Islet of Langerhans (tissue), 1 donor: Measurements from ENCODE around the gene MYRIP.
"Not testable (repeated sequence)": the region's sequence is repeated elsewhere in the genome, so short reads cannot be mapped to it uniquely, and the experiment has no call there.

Experiments used
- FAIRE-seq: peaks from one replicate; lab custom pipeline; 2011; peaks lifted over from hg19 to GRCh38; lab: Jason Lieb, UNC

MYRIP gene

DNA sequence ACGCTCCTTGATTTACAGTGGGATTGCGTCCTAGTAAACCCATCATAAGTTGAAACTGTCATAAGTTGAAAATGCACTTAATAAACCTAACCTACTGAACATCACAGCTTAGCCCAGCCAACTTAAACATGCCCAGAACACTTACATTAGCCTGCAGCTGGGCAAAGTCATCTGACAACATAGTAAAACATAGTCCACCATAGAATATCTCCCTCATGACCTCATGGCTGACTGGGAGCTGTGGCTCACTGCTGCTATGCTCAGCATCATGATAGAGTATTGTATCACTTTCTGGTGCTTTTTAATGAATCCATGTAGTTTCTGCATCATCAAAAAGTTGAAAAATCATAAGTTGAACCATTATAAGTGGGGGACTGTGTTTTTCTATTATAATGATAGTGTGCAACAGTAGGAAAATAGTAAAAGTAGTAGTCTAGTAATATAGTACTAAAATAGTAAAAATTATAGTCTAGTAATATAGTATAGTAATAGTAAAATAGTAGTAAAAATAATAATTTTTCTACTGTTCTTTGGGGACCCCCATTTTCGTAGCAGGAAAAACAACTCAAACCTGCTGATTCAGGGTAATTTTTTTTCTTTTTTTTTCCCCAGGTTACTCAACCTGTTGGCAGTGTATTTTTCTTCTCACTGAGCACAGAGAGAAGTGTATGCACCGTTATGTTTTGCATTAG lies 233.5 kb downstream of the MYRIP start:
- FAIRE-seq = no peak

DNA sequence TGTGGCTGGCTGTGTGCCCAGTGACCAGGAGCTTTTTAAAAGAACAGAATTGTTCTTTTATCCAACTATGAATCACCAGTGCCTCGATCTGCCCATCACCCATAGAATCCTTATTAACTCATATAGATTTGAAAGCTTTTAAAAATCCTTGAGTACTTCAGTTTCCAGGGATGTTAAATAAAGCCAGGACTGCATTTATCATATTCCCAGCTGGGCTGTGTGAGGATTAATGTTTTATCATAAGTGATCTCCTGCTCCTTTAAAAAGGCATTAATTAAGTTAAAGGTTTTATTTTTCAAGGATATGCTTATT lies 234.0 kb downstream of the MYRIP start:
- FAIRE-seq = no peak

DNA sequence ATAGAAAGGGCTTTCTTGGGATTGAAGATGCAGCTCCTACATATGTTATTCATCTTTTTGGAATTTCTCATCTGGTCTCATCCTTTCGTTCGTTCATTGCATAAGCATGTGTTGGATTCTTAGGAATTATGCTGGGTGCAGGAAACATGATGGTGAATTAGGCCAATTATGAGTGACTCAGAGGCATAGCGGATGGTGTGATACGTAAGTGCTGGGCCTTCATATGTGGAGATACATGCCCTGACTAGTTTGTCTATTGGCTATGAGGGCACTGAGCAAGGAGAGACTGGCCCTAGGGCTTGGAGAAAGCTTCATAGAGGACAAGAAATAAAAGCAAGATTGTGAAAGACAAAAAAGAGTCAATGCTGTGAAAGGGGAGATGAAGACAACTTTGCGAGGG lies 235.1 kb downstream of the MYRIP start:
- FAIRE-seq = no peak

DNA sequence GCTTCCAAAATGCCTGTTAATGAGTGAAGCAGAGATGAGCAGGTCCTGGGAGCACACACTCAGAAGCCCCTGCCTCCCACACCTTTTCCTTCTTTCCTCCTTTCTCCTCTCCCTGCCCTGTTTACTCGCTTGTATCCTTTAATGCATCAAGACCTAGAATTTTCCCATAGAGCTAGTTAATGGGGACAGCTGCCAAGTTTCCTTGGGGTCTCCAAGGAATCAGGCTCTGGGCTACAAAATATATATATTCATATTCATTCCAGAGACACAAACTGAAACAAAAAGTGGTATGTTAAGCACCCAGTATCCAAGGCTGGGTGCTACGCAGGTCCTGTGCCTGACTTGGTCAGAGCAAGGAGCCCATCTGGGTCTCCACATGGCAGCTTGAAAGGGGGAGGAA lies 235.6 kb downstream of the MYRIP start:
- FAIRE-seq = no peak

DNA sequence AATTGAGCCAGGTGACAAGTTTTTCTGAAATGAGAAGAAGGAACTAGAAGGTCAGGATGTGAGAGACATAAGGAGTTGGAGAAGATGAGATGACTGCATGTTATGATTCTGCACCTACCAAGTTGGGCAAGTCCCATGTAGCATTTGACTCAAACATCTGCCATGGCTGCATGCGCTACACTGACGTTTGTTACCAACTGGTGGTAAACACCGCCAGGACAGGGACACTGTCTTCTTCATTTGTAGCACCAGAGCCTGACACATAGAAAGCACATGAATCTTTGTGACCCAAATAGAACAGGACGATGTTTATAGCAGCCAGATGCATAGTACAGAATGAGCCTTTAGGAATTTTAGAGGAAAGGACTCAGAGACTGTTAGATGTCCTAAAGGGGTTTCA lies 236.7 kb downstream of the MYRIP start:
- FAIRE-seq = no peak

DNA sequence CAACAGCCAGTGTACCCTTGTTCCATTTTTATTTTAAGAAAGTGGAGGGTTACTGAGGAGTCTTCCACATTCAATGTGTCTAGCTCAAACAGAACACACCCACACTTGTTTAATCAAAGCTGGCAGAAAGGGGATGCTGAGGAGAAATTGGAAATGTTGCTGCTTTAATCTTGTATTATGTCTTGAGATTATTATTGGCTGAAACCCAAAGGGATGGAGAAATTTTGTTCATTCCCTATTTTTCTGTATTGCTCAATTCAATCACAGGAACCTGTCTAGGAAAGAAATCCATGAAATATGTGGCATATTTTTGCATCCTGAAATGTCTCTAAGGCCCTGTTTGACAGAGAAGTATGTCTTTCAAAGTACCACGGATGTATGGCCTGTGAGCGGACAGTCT lies 238.0 kb downstream of the MYRIP start:
- no peak for FAIRE-seq

DNA sequence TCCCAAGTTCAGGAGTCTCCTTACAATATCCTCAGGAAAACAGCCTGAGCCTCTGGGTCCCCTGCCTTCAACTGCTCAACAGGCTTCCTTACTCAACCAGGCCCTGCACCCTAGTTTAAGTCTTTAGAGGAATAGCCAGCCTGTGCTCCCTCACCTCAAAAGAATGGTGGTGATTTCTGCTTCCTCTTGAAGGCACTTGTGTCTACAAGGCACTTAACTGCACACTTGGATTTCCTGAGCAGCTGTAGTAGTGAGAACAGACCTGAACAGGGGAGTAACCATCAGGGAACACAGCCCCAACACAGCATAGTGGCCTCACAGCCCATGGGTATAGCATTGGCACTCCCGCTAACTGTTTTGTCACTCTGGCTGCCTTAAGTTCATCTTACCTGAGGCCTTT lies 244.3 kb downstream of the MYRIP start:
- no peak for FAIRE-seq

DNA sequence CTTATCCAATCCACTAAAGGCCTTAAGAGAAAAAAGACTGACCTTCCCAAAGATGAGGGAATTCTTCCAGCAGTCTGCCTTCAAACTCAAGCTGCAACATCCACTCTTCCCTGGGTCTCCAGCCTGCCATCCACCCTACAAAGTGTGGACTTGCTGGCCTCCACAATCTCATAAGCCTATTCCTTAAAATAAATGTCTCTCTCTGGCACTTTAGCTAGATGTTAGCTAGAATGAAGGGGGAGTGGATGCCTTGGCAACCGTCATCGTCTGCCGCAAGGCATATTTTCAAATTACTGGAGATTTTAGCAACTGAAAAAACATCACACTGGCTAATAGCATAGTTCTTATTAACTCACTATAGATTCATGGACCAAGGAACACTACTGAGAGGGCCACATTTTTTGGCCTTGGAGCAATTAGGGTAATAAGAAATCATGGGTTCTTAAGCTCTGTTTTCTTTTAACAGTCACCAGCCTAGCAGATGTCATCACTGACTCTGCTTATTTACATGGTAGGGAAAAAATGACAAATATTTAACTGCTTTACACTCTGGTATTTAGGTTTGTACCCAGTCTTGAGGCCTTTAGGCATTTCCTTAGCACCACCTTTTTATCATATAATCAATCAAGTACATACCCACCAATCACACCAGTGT lies 245.3 kb downstream of the MYRIP start:
- no peak for FAIRE-seq

DNA sequence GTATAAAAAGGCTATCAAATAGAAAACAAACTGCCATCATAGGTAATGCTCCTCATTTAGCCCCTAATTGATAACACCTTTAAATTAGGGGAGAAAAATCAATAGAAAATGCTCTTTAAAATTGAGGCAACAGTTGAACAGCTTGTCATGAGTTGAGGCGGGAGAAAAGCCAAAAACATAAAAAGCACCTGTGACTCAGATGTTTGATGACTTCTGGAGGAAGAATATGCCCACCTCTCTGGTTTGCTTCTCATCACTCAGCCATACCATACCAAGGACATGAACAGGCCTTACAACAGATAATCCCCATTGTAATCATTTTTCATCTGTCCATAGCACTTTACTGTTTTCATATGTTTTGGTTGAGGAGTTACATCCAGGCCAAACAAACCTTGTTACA lies 246.0 kb downstream of the MYRIP start:
- FAIRE-seq = no peak

DNA sequence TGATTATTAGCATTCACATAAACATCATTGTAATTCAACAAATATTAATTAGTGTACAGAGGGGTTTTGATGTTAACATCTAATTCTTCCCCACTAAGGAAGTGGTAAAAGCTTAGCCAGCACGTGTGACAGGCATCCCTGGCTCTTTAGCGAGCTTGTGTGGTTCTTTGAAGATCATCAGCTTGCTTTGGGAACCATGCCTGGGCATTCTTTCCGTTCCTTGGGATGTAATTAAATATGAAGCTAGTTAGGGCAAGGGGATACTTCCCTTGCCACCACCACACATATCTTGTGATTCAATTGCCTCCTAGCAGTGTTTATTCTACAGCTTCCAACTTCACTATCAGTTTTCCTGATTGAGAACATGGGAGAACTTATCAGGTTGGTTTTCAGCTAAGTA lies 246.5 kb downstream of the MYRIP start:
- no peak for FAIRE-seq

DNA sequence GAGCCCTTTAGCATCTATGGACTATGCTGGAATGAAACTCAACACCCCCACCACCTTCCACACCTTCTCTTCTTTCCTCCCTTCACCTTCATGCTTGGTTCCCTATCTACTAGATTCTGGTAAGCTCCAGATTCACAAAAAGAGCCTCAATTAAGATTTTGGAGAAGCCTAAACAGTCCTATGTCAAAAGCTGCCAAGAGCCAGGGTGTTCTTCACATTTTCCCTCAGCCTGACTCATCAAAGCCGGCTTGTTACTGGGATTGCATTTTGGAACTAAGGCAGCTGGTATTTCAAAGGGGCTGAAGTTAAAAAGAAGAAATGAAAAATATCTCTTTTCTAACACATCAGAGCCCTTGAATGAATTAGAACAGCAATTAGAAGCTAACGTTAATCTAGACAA lies 247.7 kb downstream of the MYRIP start:
- FAIRE-seq = no peak

DNA sequence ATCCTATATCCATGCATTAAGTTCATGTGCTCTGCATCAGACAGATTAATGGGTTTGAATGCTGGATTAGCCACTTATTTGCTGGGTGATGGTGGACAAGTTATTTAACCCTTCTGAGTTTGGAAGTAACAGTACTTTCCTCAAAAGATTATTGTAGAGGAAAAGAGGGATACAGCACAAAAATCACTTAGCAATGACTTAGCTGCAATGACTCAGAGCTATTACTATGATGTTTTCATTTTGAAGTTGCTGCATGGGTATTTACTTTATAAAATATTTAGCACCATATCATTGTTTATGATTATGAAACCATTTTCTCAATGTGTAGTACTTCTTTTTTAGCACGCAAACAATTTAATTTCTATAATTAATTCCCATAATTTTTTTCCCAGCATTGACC lies 248.4 kb downstream of the MYRIP start:
- no peak for FAIRE-seq

DNA sequence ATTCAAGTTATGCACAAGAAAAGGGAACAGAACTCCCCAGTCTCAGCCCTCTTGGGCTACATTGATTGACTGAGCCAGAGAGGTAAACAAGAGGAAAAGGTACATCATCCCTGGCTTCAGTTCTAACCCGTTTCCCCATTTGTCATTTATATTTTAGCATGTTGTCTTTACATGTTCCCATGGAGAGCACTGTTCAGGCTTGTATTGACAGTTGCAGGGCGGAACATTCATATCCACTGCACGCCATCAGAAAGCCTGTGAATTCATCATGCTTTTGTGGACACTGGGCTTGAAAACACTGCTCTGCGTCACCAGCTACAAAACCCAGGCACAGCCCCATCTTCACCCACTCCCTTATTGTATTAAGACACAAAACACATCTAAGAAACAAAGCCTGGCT lies 259.2 kb downstream of the MYRIP start:
- no peak for FAIRE-seq

DNA sequence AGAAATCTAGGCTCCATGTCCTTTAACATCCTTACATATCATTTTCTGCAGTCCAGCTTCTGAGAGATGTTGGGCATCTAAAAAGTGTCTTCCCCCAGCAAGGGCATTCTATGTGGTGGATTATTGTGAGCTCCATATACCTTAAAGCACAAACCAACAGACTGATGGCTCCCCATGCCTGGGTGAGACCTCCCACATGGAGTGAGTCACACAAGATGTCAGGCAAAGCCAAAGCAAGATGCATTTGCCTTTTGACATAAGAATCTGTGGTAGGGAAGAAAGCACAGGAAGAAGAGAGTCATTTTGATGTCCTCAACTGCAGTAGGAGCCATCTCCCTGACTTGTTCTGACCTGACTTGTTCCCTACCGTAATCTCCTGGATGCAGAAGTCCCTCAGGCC lies 261.4 kb downstream of the MYRIP start:
- no peak for FAIRE-seq

DNA sequence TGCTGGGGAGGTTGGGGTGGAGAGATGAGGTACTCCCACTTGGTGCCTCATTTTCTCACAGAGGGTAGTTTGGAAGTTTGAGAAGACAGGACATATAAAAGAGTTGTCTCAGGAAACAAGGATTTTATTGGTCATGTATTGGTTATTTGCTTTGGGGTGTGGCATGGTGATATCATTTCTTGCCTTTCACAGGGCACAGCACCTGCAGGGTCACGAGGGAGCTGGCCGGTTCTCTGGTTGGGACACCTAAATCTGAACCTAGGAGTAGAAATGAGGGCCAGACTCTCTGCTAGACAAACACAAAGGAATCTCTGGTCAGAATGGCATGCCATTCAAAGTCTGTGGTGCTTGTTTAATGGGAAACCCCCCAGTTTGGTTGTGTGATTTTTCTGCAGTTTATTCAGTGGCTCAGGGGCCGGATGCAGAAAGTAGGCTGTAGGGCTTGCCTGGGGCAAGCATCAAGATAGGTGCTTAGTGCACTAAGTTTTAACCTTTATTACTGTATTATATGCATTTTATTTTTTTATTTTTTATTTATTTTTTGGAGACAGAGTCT lies 262.4 kb downstream of the MYRIP start:
- FAIRE-seq = no peak

DNA sequence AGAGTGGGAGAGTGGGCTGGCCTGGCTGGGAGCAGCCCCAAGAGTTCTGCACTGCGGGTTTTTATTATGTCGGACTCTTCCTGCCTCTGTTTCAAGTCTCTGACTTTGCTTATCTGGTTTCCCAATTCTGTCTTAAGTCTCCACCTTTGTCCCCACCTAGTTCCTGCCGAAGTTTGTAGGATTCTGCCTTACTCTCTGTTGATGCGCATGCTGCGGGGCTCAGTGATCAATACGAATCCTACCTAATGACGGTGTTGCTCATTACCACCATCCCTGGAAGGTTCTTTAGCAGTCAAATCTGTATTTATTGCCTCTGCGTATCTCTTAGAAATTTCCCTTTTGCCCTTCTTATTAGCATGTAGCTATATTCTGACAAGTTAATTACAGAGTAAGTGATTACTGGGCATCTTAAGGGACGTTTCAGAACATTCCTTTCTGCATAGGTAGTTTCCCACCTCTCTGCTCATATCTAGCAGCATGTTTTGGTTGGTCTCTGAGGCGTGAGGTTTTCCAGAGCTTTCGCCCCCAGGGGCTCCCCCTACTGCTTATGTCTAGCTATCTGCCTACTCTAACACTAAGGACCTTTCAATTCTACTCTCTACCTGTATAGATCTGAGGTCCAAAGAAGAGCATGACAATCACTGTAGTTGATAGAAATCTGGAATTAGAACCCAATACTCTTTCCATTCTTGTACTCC lies 264.1 kb downstream of the MYRIP start:
- FAIRE-seq = no peak

DNA sequence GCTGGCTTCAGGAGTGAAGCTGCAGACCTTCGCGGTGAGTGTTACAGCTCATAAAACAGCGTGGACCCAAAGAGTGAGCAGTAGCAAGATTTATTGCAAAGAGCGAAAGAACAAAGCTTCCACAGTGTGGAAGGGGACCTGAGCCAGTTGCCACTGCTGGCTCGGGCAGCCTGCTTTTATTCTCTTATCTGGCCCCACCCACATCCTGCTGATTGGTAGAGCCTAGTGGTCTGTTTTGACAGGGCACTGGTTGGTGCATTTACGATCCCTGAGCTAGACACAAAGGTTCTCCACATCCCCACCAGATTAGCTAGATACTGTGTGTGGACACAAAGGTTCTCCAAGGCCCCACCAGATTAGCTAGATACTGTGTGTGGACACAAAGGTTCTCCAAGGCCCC lies 267.7 kb downstream of the MYRIP start:
- not testable (repeated sequence) for FAIRE-seq

DNA sequence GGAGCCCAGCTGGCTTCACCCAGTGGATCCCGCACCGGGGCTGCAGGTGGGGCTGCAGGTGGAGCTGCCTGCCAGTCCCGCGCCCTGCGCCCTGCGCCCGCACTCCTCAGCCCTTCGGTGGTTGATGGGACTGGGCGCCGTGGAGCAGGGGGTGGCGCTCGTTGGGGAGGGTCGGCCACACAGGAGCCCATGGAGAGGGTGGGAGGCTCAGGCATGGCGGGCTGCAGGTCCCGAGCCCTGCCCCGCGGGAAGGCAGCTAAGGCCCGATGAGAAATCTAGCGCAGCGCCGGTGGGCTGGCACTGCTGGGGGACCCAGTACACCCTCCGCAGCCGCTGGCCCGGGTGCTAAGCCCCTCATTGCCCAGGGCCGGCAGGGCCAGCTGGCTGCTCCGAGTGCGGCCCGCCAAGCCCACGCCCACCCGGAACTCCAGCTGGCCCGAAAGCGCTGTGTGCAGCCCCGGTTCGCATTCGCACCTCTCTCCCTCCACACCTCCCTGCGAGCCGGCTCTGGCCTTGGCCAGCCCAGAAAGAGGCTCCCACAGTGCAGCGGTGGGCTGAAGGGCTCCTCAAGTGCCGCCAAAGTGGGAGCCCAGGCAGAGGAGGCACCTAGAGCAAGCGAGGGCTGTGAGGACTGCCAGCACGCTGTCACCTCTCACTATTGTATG lies 268.6 kb downstream of the MYRIP start:
- not testable (repeated sequence) for FAIRE-seq

DNA sequence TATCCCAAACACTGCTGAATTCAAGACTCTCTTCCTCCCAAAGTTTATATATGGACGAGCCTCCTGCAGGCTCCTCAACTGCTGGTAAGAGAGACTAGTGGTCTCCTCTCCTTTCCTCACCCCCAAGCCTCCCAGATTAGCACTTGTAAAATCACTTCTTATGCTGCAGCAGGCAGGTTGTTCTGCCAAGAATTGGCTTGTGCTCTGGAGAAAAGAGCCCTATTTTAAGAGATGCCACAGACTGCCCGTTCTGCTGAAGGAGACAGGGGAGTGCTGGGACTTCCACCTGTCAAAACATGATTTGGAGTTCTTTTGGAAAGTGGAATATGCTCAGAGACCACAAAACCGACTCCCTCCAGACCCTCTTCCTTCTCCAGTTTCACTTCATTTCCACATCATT lies 269.2 kb downstream of the MYRIP start:
- no peak for FAIRE-seq

DNA sequence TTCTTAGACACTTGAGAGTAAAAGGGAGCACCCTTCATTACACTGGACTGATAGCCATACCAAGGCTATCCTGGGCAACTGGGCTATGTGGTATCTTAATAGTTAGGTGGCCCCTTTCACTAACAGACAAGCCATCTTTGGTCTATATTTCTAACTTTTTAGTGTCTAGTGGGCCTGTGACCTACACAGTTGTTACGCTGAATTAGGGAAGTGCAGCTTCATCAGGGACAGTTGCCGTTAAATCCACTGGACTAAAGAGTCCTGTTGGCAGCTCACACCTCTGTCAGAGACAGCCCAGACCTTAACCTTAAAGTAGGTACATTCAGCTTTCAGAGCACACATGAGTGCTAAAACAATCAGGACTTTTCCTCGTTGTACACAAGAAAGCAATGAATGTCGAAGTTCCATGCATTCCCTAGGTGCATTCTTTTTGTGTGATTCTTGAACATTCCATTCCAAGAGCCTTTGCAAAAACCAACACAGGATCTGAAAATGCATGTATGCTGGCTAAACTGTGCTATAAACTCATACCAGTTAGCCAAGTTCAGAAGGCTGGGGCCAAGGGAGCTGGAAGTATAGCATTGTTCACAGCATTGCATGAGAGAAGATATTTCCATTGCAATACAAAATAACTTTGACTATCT lies 269.9 kb downstream of the MYRIP start:
- no peak for FAIRE-seq

DNA sequence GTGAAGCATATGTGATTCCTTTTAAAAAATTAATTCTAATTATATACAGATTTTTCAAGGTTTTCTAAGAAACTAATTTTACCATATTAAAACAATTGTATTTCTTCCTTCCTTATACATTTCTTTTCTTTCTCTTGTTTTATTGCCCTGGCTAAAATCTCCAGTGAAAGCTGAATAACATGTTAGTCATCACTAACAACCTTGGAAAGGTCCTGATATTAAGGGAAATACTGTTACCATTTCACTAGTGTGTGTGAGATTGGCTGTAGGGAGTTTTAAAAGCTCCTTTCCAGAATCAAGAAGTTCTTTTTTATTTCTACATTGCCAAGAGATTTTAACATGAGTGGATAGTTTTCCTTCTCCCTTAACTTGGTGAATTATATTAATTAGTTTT lies 270.4 kb downstream of the MYRIP start:
- no peak for FAIRE-seq

DNA sequence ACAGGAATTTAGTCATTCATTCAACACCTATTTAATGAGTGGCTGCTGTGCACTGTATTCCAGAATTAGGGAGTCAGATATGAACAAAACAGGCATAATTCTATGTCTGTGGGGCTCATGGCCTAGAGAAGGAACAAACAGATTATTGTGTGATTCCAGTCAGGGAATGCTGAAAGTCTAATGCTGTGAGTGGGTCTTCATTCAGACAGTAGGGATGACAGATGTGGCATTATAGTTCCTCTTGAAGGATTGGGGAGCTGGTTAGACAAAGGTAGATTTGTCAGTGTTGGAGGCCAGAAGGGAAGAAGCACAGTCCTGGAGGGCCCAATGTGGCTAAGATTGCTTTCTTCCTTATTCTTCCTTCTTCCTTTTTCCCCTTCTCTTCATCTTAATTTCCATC lies 273.7 kb downstream of the MYRIP start:
- FAIRE-seq = no peak

DNA sequence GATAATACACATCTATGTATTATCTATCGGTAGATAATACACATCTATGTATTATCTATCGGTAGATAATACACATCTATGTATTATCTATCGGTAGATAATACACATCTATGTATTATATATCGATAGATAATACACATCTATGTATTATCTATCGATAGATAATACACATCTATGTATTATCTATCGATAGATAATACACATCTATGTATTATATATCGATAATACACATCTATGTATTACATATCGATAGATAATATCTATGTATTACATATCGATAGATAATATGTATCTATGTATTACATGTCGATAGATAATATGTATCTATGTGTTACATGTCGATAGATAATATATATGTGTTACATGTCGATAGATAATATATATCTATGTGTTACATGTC lies 275.0 kb downstream of the MYRIP start:
- peak; percentile 89 for FAIRE-seq
